Measurements from ENCODE around the gene DCDC2B.

GRCh38 chr1:32232558-32233304 lies 23.8 kb downstream of the DCDC2B start:
- TF ChIP-seq CTCF (IDR thresholded peaks at IDR 0.05; ENCODE audit: insufficient read depth, low read length, poor library complexity, severe bottlenecking) (no peak), EZH2phosphoT487 (conservative IDR thresholded peaks at IDR 0.05; ENCODE audit: low read length) (no peak)

All from SU-DHL-6 (cell line).